Stimulated activated CD4-positive, alpha-beta T cell treated with anti-CD3 and anti-CD28 coated beads, TNF-alpha, amount 100 ng/mL, for 48 hours (primary cell): ENCODE results near the gene NOS2.
"Not testable (repeated sequence)": the region's sequence is repeated elsewhere in the genome, so short reads cannot be mapped to it uniquely, and the experiment has no call there.

Experiments
- DNase-seq, 3 donors: peaks; one replicate each; pipeline ENCODE4 v3.0.0-alpha.2; 2020; ENCODE audit warnings: low read depth in 3 of 3

NOS2 gene

GRCh38 chr17:27755706-27756466 is 44.4 kb downstream of the NOS2 start:
- DNase-seq, result no peak

- no peak for DNase-seq
Measured at GRCh38 chr17:27754549-27754948, 45.8 kb downstream of the NOS2 start.

GRCh38 chr17:27753726-27754125 is 46.6 kb downstream of the NOS2 start:
- not testable (repeated sequence) for DNase-seq

GRCh38 chr17:27752831-27753619 is 47.3 kb downstream of the NOS2 start:
- DNase-seq, result not testable (repeated sequence)

GRCh38 chr17:27751622-27752490 is 48.5 kb downstream of the NOS2 start:
- DNase-seq, result no peak

- no peak for DNase-seq
Measured at GRCh38 chr17:27751166-27751565, 49.2 kb downstream of the NOS2 start.

GRCh38 chr17:27749562-27750150 is 50.7 kb downstream of the NOS2 start:
- not testable (repeated sequence) for DNase-seq

GRCh38 chr17:27748360-27748825 is 51.9 kb downstream of the NOS2 start:
- no peak for DNase-seq

- DNase-seq, result no peak
Measured at GRCh38 chr17:27747462-27748359, 52.6 kb downstream of the NOS2 start.

- no peak for DNase-seq
Measured at GRCh38 chr17:27746881-27747280, 53.4 kb downstream of the NOS2 start.

GRCh38 chr17:27746320-27746719 is 54.0 kb downstream of the NOS2 start:
- not testable (repeated sequence) for DNase-seq

GRCh38 chr17:27745207-27745830 is 55.0 kb downstream of the NOS2 start:
- not testable (repeated sequence) for DNase-seq

- DNase-seq, result no peak
Measured at GRCh38 chr17:27743281-27743885, 56.9 kb downstream of the NOS2 start.

- DNase-seq, result no peak
Measured at GRCh38 chr17:27741971-27742575, 58.3 kb downstream of the NOS2 start.

- DNase-seq, result no peak
Measured at GRCh38 chr17:27741361-27741861, 58.9 kb downstream of the NOS2 start.

- not testable (repeated sequence) for DNase-seq
Measured at GRCh38 chr17:27740541-27740940, 59.8 kb downstream of the NOS2 start.

GRCh38 chr17:27733773-27734172 is 66.6 kb downstream of the NOS2 start:
- DNase-seq, result no peak

GRCh38 chr17:27732746-27733145 is 67.6 kb downstream of the NOS2 start:
- not testable (repeated sequence) for DNase-seq

- not testable (repeated sequence) for DNase-seq
Measured at GRCh38 chr17:27725982-27726381, 74.3 kb downstream of the NOS2 start.
